ENCODE data around the gene CLSTN2.

The CLSTN2 gene

DNA sequence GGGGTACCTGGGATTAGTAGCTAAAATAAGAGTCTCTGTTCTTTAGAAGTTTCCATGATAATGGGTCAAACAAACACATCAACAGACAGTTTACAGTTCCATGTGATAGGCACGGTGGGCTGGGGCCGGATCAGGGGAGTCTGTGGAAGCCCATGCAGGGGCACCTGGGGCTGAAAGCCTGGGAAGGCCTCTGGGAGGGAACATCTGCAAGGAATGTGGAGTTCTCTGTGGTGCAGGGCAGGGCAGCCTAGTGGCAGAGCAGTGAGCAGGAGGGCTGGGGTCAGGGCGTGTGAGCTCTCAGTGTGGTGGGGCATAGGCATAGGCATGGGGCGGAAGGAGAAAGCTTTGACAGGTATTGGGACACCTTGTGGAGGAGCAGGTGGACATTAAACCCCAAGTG is 535.2 kb downstream of the CLSTN2 start:
- no peak for DNase-seq

GRCh38 chr3:140470962-140471361 is 536.0 kb downstream of the CLSTN2 start:
- in situ Hi-C loops (cut with MboI; ENCODE audit: low pct_unique_long_range_greater_than_20kb, low sequenced_read_pairs): no loop called here
- DNase-seq: no peak

More for the DNA sequence above, 535.2 kb downstream of the CLSTN2 start:
- in situ Hi-C loops (cut with MboI; ENCODE audit: low pct_unique_long_range_greater_than_20kb, low sequenced_read_pairs): no loop called here

DNA sequence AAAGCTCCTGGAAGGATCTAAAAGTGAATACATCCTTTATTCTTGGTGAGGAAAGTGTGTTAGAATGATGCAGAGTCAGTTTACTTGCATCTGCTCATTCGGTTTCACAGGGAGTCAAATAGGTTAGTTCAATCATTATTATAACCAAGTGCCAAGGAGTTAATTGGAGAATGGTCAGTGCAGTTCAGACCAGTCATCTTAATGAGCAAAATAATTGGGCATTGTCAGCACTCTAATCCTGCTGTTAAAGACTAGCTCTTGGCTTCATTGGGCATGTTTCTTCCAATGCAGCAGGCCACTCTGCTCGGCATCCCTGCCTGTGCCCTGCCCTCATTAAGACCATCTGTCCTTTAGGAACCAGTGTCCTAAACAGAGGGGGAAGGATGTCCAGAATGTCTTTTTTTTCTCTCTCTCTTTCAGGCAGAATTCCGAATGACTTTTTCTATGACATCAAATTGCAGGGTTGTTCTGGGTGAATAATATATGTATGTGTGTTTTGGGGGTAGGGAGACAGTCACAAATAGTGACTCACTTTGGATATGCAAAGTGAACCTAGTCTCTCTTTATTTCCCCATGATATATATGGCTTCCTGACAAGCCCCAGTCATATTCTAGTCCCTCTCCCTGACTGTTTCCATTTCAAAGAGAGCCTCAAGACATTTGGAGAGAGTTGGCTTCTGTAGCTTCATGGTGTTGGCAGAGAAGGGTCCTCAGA is 537.5 kb downstream of the CLSTN2 start:
- in situ Hi-C loops (cut with MboI; ENCODE audit: low pct_unique_long_range_greater_than_20kb, low sequenced_read_pairs): no loop called here
- DNase-seq: no peak

DNA sequence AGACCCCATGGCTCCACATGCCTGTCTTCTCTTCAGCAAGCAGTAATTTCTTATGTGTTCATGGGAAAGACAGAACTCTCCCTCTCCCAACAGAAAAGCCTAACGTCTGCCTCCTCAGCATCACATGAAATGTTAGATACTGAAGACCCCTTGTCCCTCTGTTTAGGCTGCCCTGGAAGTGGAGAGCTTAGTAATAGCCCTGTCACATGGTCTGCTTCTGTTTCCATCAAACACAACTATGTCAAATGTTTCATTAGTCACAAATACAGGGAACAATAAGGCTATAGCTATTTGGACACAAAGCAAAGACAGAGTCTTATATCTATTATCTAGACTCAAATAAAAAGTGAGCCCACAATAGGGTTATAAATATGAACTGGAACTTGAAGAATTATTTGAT is 552.6 kb downstream of the CLSTN2 start:
- no peak for DNase-seq
- in situ Hi-C loops (cut with MboI; ENCODE audit: low pct_unique_long_range_greater_than_20kb, low sequenced_read_pairs): no loop called here

- no peak for DNase-seq
- in situ Hi-C loops (cut with MboI; ENCODE audit: low pct_unique_long_range_greater_than_20kb, low sequenced_read_pairs): no loop called here
Observed at GRCh38 chr3:140493271-140493670, 558.3 kb downstream of the CLSTN2 start.

- DNase-seq: no peak
- in situ Hi-C loops (cut with MboI; ENCODE audit: low pct_unique_long_range_greater_than_20kb, low sequenced_read_pairs): no loop called here
Observed at GRCh38 chr3:140494970-140495369, 560.0 kb downstream of the CLSTN2 start.

GRCh38 chr3:140497331-140497730 is 562.3 kb downstream of the CLSTN2 start:
- DNase-seq: no peak
- in situ Hi-C loops (cut with MboI; ENCODE audit: low pct_unique_long_range_greater_than_20kb, low sequenced_read_pairs): no loop called here

- in situ Hi-C loops (cut with MboI; ENCODE audit: low pct_unique_long_range_greater_than_20kb, low sequenced_read_pairs): no loop called here
- DNase-seq: no peak
Observed at GRCh38 chr3:140499114-140499757, 564.3 kb downstream of the CLSTN2 start.

DNA sequence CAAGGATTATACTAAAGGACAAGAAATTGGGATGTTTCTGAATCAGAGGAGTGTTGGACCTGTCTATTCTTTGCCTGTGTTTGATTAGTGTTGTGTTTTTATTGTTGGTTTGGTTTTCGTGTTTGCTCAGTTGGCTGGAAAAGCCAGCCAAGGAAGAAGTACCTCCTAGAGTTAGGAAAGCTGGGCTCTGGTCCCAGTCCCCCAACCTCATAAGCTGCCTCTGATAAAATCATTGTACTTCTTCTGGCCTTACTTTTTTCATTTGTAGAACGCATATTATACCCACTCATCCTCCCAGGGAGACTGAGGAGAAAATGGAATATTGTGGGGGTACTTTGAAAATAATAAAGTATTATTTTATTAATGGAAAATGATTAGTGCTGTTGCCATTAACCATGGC is 565.5 kb downstream of the CLSTN2 start:
- in situ Hi-C loops (cut with MboI; ENCODE audit: low pct_unique_long_range_greater_than_20kb, low sequenced_read_pairs): no loop called here
- no peak for DNase-seq

- in situ Hi-C loops (cut with MboI; ENCODE audit: low pct_unique_long_range_greater_than_20kb, low sequenced_read_pairs): no loop called here
- DNase-seq: no peak
Observed at GRCh38 chr3:140501061-140501769, 566.2 kb downstream of the CLSTN2 start.

DNA sequence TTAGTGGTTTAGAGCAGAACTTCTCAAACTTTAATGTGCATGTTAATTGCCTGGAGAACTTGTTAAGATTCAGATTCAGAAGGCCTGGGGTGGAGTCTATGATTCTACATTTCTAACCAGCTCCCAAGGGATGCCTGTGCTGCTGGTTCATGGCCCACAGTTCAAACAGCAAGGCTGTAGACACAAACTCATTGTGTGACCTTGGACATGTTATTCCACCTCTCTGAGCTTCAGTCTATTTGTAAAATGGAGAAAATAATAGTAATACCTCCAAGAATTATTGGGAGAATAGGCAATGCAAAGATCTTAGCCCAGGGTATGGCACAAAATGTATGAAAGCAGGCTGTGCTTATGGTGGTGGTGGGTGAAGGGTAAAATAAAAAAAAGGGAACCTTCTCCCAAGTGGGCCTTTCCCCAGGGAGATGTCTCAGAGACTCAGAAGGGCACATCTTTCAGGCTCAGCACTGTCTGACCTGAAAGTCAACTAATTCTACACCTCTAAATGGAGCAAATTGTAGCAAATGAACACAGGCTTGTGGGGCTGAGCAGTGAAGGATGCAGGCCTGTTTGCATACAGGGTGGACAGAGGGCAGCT is 566.9 kb downstream of the CLSTN2 start:
- in situ Hi-C loops (cut with MboI; ENCODE audit: low pct_unique_long_range_greater_than_20kb, low sequenced_read_pairs): no loop called here
- no peak for DNase-seq

DNA sequence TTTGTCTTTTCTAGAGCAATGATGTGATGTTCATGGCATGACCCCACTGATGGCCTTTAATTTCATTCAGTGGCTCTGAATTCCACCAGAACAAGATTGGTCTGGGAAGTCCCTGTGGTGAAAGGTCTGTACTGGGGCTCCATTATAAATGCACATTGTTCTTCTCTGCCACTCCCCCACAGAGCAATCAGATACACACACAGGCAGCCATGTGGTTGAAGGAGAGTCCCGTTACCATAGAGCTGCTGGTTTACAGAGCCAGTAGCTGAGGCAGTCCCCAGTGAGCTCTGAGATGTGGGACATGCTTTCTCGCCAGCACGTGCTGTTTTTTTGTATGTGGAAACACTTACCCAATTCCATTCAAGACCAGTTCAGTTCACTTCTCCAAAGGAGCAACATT is 570.2 kb downstream of the CLSTN2 start:
- in situ Hi-C loops (cut with MboI; ENCODE audit: low pct_unique_long_range_greater_than_20kb, low sequenced_read_pairs): no loop called here
- DNase-seq: no peak

GRCh38 chr3:140505876-140506275 is 570.9 kb downstream of the CLSTN2 start:
- DNase-seq: no peak
- in situ Hi-C loops (cut with MboI; ENCODE audit: low pct_unique_long_range_greater_than_20kb, low sequenced_read_pairs): no loop called here

DNA sequence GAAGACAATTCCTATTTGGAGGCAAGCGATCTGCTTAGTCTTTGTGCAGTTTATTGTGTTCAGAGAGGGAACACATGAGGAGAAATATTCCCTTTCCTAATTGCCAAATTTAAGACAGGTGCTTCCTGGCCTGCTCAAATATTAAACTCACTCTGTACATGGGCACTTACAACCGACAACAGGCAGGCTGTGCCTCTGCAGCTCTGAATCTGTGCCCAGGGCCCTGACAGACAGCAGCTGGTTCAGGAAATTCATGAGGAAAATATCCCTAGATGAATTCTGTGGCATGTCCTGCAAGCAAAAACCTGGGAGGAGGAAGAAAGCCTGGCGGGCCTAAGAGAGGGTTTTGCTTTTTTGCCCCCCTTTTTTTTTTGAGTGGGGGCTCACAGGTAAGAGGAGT is 573.6 kb downstream of the CLSTN2 start:
- DNase-seq: no peak
- in situ Hi-C loops (cut with MboI; ENCODE audit: low pct_unique_long_range_greater_than_20kb, low sequenced_read_pairs): no loop called here

DNA sequence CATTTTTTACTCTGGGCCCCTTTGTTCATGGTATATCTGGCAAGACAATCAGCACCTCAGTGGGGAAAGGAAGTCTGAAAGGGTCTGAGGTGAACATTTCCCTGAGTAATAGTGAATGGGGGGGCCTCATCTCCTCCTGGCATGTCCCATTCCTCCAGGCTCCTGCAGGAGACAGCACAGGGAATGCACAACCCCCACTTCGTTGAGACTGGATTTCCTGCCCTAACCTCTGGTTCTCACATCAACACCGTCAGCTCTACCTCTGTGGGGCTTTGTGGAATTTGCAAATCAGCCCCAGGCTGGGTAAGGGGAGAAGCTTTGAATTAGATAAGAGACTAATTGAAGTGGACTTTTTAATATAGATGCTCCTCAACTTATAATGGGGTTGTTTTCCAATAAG is 574.5 kb downstream of the CLSTN2 start:
- in situ Hi-C loops (cut with MboI; ENCODE audit: low pct_unique_long_range_greater_than_20kb, low sequenced_read_pairs): no loop called here
- no peak for DNase-seq

- in situ Hi-C loops (cut with MboI; ENCODE audit: low pct_unique_long_range_greater_than_20kb, low sequenced_read_pairs): no loop called here
Observed at GRCh38 chr3:140510303-140510861, 575.4 kb downstream of the CLSTN2 start.

GRCh38 chr3:140521751-140522445 is 586.9 kb downstream of the CLSTN2 start:
- in situ Hi-C loops (cut with MboI; ENCODE audit: low pct_unique_long_range_greater_than_20kb, low sequenced_read_pairs): no loop called here
- DNase-seq: no peak

More at GRCh38 chr3:140510303-140510861, 575.4 kb downstream of the CLSTN2 start:
- no peak for DNase-seq

- no peak for DNase-seq
- in situ Hi-C loops (cut with MboI; ENCODE audit: low pct_unique_long_range_greater_than_20kb, low sequenced_read_pairs): no loop called here
Observed at GRCh38 chr3:140522653-140523380, 587.8 kb downstream of the CLSTN2 start.
